Bronchial epithelial cell (primary cell): ENCODE measurements around the gene ACTN4. TPM values are rescaled to one million over a fixed set of nuclear protein-coding genes. Genes with fewer than 3 reads are reported as not detected.

Experiments used
- DNase-seq: peaks from one replicate; pipeline ENCODE4 v3.0.0-alpha.2; 2010; ENCODE audit warnings: low read depth
- FAIRE-seq: peaks from 2 replicates; lab custom pipeline; 2011; peaks lifted over from hg19 to GRCh38; lab: Jason Lieb, UNC
- H3K27me3 ChIP-seq: 2 replicates; pipeline ENCODE4 v1.5.1; 2011; ENCODE audit warnings: low read length; ENCODE audit not compliant: control insufficient read depth, insufficient read depth
- H3K36me3 ChIP-seq: 2 replicates; pipeline ENCODE4 v1.5.1; 2011; ENCODE audit warnings: low read length; ENCODE audit not compliant: control insufficient read depth, insufficient read depth
- H3K4me3 ChIP-seq: 2 replicates; pipeline ENCODE4 v1.5.1; 2011; ENCODE audit warnings: mild to moderate bottlenecking, low read depth, low read length, control low read depth
- total RNA-seq: library from RNA; depleted of rRNA; stranded (reverse); fragments of >200 nt; gene quantifications from 2 replicates; pipeline ENCODE4 v1.2.1, GENCODE V29; 2014
- TF ChIP-seq, protein P1 (sequence below): IDR thresholded peaks from 2 replicates; pipeline ENCODE4 v1.5.1; 2011; ENCODE audit warnings: mild to moderate bottlenecking, moderate library complexity, low read length, control low read depth, inconsistent platforms; ENCODE audit not compliant: insufficient read depth, severe bottlenecking

ACTN4 gene
- total RNA-seq, 1 donor from 2014 or later: 130 TPM

DNA sequence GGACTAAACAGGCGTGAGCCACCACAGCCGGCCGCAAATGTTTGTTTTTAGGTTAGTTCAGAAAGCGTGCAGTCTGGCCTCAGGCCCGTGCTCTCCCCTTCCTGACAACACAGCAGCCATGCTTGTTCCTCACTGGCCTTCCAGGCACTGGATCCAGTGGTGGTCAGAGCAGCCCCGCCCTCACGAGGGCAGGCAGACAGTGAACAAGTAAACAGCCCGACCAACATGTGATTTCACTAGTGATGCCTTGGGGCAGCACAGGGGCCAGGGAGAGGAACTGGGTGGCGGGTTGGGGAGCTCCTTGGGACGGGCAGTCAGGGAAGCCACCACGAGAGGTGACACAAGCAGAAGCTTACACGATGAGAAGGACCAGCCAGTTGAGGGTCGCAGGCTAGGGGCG lies 56.1 kb downstream of the ACTN4 start:
- DNase-seq: no peak
- H3K36me3 ChIP-seq: peaks cover 80% of the 10 kb centered on the region
- no peak overlapping the region for H3K4me3 ChIP-seq
- TF ChIP-seq, protein P1, sequence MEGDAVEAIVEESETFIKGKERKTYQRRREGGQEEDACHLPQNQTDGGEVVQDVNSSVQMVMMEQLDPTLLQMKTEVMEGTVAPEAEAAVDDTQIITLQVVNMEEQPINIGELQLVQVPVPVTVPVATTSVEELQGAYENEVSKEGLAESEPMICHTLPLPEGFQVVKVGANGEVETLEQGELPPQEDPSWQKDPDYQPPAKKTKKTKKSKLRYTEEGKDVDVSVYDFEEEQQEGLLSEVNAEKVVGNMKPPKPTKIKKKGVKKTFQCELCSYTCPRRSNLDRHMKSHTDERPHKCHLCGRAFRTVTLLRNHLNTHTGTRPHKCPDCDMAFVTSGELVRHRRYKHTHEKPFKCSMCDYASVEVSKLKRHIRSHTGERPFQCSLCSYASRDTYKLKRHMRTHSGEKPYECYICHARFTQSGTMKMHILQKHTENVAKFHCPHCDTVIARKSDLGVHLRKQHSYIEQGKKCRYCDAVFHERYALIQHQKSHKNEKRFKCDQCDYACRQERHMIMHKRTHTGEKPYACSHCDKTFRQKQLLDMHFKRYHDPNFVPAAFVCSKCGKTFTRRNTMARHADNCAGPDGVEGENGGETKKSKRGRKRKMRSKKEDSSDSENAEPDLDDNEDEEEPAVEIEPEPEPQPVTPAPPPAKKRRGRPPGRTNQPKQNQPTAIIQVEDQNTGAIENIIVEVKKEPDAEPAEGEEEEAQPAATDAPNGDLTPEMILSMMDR: no peak
- no peaks in the 10 kb centered on the region for H3K27me3 ChIP-seq
- FAIRE-seq: no peak

DNA sequence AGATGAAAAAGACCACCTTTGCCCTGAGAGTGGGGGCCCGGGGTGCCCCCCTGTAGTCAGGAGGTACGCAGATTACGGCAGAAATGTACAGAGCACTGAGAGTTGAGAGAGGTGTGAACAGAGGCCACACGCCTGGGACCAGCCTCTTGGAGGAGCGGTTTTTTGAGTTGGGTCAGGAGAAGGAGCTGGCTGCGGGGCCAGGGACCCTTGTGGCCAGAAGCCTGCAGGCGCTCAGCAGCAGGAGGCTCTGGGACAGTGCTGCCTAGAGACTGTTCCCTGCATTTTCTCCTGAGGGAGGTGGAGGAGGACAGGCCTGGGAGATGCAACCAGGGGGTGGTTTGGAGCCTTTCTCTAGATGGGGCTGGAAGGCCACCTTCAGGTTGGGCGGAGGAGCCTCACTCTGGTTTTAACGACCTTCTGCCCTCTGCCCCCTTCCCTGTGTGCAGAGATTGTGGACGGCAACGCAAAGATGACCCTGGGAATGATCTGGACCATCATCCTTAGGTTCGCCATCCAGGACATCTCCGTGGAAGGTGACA lies 57.1 kb downstream of the ACTN4 start:
- TF ChIP-seq, protein P1: no peak
- no peak for DNase-seq
- FAIRE-seq: peak; percentile 68
- no peaks in the 10 kb centered on the region for H3K27me3 ChIP-seq
- no peak overlapping the region for H3K4me3 ChIP-seq
- peaks cover 88% of the 10 kb centered on the region for H3K36me3 ChIP-seq

DNA sequence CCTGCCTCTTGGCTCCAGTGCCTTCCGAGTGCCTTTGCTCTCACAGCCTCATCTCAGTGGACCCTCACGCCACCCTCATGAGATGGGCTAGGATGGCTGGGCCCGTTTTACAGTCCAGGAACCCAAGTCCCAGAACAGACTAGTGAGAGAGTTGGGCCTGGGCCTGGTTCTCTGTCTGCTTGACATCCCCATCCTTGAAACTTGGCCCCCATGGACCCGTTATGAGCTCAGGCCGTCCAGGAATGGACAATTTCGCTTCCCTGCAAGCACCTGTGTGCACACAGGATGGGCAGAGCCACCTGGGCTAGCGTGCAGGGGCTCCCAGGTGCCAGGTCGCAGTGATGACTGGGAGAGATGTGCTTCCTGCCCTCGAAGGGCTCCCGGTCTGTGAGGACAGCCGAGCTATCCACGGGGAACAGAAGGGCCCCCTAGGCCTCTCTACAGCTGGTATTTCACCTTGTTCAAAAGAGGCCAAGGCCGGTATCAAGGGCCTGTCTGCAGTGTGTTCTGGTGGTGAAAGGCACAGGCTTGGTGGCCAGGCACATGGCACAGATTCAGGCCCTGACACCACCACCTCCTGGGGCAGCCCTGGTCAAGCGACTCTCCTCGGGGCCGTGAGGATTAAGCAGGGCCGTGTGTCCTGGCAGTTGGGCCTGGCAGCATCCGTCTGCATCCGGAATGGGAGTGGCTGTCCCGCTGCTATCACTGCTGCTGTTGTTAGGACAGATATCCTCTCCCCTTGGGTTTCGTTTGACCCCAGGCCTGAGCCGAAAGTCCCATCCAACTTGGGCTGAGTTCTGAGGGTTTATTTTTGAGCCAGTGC lies 58.0 kb downstream of the ACTN4 start:
- Histone ChIP-seq H3K4me3 (no peak overlapping the region), H3K27me3 (no peaks in the 10 kb centered on the region), H3K36me3 (peaks cover 87% of the 10 kb centered on the region)
- TF ChIP-seq, protein P1: no peak
- no peak for FAIRE-seq
- no peak for DNase-seq

DNA sequence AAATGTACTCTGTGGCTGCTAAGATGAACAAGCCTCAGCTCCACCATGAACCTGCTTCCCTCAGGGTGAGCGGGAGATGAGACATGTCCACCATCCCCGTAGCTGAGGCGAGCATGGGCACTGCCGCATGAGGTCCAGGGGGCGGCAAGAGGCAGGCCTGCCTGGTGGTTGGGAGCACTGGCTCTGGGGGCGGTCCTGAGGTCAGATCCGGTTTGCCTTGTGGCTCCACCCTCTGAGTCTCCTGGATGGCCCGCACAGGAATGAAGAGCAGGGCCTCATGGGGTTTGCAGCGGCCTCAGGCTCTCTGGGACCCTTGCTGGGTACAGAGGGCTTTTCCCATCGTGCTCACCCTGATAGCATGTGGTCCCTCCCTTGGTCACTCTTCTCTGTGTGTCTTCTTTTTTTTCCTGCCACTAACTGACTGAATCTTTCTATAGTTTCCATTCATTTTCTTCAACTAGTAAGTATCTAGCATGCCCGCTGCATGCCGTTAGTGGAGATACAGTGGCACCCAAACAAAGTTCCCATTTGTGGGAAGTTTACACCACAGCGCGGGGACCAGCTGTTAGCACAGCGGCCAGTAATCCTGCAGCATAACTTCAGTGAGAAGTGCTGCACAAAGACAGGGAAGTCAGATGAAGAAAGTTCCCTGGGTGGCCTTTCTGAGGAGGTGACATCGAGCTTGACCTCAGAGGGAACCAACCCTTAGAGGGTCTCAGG lies 59.5 kb downstream of the ACTN4 start:
- Histone ChIP-seq H3K27me3 (no peaks in the 10 kb centered on the region), H3K4me3 (no peak overlapping the region), H3K36me3 (peaks cover 85% of the 10 kb centered on the region)
- FAIRE-seq (peak; percentile 73), DNase-seq (no peak)
- TF ChIP-seq, protein P1: no peak

DNA sequence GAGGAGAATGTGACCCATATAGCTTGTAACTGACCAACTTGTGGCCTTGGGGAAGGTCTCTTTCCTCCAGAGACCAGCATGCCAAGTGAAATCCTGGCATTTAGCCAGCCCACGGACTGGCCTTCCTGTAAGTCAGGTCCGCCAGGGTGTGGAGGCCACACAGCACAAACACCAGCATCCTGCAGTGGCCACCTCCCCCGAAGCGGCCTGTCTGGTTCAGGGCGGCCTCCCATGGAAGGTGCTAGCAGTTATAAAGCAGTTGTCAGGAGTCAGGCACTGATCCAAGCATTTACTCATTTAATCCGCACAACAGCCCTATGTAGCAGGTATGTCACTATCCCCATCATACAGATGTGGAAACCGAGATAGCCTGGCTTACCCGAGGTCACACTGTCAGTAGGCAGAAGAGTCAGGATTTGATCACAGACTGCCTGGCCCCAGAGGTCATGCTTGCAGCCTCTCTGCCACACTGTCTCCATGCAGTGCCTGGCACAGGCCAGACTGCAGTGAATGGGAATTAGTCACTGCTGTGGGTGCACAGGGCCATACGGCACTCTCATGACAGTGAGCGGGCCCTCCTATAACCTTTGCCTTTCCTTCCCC lies 60.2 kb downstream of the ACTN4 start:
- Histone ChIP-seq H3K36me3 (peaks cover 85% of the 10 kb centered on the region), H3K4me3 (no peak overlapping the region), H3K27me3 (no peaks in the 10 kb centered on the region)
- FAIRE-seq: no peak
- TF ChIP-seq, protein P1: no peak
- DNase-seq: no peak
